Stimulated activated CD8-positive, alpha-beta memory T cell treated with anti-CD3 and anti-CD28 coated beads, Interleukin-15, amount 100 ng/mL, for 24 hours (primary cell): ENCODE results near the gene EIF2A.
A peak's percentile ranks its signal among the peaks of the same experiment; 100 is the strongest.
"Not testable (repeated sequence)": the region's sequence is repeated elsewhere in the genome, so short reads cannot be mapped to it uniquely, and the experiment has no call there.

Source experiments
- DNase-seq: peaks from one replicate; pipeline ENCODE4 v3.0.0-alpha.2; 2020; ENCODE audit warnings: low read depth

EIF2A gene

GRCh38 chr3:150543531-150543930 is 3.1 kb upstream of the EIF2A start:
- no peak for DNase-seq

DNA sequence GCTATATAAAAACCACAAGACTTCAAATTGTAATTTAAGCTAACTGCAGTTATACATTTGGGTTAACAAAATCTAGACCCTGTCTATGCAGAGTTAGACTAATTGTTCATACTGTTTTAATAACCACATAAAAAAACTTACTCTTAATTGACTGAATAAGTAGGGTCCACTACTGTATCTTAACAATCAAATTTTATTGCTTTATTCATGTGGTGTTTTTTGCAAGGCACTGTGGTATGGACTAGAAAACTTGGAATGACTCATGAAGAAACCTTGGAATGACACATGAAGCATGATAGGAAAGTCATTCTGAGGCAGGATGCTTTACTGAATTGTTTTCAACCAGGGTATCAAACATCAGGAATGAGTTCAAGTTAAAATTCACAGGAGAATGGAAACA is 2.5 kb upstream of the EIF2A start:
- no peak for DNase-seq

DNA sequence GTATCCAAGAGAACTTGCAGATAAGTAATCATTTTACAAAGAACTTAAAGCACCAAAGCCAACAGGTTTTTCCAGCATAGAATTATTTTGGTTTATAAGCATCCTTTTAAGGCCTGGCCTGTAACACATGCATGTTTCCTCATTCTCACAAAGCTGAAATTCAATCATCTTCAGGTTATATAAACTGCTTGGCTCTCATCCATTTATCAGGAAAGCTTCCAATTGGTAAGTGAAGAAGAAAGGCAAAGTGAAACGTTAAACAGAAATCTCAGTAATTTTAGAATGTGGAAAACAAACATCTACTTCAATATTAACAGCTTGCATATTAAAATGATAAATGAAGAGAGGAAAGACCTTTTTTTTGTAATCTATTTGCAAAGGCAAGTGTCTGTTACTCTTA is 1.9 kb upstream of the EIF2A start:
- no peak for DNase-seq

DNA sequence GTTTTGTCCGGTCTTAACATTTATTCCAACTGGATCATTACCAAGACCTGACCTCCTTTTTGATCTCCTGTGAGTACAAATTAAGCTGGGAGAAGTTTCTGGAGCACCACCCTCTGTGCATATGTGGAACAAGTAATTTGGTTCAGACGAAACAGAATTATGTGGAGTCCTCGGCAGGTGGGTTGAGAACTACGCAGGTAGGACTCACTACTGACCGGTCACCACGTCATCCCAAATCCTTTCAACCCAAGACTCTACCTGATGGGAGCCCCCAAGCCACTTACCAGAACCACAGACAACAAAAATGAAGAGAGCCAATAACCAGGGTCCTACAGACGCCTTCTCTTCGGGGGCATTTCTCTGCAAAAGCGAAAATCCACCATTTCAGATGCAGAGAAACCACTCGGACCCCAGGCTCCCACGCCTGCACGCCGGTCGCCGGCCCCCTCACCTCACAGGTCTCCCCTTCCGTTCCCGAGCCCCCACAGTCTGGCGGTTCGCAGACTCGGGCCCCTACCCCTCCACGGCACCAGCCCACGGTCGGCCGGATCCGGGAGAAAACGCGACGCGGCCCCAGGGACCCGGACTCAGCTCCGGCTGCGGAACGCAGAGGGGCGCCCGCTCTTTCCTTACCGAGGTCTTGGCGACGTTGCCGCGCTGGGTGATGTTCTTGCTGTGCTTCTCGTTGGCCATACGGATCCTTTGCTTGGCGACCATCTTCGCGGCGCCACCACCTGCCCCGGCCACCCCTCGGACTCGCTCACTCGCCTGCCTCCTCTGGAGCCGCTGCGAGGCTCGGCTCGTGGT is 965 bp upstream of the EIF2A start:
- peak; percentile 12 for DNase-seq

- no peak for DNase-seq
Observed at GRCh38 chr3:150547045-150547741, 606 bp downstream of the EIF2A start.

GRCh38 chr3:150555859-150556436 is 9.4 kb downstream of the EIF2A start:
- DNase-seq: no peak

- DNase-seq: no peak
Observed at GRCh38 chr3:150556792-150557191, 10.2 kb downstream of the EIF2A start.

DNA sequence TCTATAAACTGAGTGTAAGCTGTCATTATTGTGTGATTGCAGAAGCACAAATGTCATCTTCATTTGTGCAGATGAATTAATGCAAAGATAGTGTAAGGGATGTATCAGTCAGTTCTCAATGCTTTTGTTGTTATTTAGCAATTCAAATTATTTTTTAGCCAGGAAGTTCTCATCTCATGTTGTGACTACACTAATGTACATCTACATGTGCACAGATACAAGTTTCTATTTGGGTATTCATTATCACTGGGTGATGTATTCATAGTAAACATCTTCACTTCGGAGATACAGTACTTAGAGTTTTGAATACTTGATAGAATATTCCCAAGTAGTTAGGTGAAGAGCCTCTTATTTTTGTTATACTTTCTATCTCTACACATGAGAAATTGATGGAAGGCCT is 11.1 kb downstream of the EIF2A start:
- DNase-seq: no peak

GRCh38 chr3:150564243-150564642 is 17.7 kb downstream of the EIF2A start:
- DNase-seq: no peak

DNA sequence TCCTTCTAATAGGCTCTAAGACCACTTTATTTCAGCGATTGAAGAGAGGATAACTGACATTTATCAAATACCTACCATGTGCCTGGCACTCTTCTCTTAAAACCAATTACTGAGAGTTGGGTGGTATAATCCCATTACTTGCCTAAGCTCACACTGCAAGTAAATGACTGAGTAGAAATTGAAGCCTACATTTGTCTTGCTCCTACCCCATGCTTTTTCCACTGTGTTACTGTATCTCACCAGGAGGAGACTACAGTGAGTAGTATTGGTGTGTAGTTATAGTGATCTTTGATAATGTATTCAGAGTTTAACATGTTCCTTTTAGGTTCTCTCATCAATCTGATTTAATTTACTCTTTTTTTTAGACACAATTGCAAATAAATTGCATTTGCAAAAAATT is 20.7 kb downstream of the EIF2A start:
- DNase-seq: no peak

GRCh38 chr3:150577855-150578254 is 31.3 kb downstream of the EIF2A start:
- DNase-seq: no peak

DNA sequence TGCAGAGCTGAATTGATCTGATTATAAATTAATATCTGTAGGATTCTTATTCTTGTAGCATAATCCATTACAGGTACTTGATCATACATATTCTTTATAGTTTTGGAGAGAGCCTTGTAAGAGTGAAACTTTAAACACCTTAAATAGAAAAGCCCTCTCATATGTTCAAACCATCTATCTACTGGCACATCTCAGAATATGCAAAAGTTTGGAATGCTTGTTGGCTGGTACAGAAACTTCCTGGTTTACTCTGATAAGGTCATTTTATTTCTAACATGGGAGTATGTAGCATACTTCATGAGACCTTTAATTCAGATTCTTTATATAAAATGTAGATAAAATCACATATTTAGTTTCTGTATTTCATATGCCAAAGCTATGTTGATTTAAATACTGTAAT is 34.6 kb downstream of the EIF2A start:
- no peak for DNase-seq

GRCh38 chr3:150582620-150583019 is 36.0 kb downstream of the EIF2A start:
- DNase-seq: no peak

GRCh38 chr3:150583028-150583427 is 36.4 kb downstream of the EIF2A start:
- DNase-seq: no peak

DNA sequence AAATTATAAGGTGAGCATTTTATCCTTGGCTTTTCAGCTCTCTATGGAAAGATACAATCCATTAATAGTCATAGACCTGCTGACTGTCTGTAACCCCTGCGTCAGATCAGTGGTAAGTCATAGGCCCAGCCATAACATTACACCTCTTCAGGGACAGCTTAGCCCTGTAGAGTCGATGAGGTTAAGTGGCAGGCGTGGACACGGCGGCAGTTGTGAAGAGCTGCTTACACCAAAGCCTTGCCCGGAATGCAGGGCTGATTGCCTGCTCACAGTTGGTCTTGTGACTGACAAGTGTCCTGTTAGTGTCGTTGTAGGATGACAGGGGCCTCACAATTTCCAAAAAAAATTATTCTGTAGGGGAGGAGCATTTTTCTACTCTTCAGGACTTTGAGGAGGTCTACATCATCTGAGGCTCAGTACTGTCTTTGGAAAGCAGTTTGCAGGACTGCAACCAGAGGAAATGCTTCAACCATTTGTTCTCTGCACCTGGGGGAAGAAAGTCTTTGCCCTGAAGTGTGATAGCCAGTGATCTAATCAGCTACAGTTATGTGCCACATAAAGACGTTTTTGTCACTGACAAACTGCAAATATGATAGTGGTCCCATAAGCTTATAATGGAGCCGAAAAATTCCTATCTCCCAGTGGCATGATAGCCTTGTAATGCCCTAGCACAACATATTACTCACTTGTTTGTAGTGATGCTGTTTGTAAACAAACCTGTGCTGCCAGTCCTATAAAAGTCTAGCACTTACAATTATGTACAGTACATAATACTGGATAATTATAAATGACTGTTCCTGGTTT is 41.6 kb downstream of the EIF2A start:
- DNase-seq: no peak

DNA sequence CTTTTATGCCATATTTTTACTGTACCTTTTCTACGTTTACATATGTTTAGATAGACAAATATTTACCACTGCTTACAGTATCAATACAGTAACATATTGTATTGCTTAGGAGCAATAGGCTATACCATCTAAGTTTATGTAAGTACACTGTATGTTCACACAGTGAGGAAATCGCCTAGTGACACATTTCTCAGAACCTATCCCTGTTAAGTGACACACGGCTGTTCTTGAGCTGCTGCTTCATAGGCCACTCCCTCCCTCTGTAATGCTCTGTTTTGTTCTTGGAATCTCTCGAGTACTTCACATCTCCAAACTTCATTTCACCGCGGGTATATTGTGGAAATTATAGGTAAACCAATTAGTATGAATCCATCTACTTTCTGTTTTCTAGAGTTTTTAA is 43.2 kb downstream of the EIF2A start:
- DNase-seq: no peak

DNA sequence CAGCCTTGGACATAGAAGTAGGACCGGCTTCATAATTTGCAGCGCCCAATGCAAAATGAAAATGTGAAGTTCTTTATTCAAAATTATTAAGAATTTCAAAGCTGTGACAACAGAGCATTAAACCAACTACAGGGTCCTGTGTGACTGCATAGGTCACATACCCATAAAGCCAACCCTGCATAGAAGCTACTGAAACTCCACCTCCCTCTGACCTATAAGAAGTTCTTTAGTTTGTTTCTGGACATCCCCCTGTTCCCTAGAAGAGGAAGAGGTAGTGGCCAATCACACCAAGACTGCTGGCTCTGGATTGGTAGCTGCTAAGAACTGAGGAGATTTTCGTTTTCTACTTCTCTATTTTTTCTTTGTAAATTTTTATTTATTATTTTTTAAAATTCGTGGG is 47.6 kb downstream of the EIF2A start:
- no peak for DNase-seq

- no peak for DNase-seq
Observed at GRCh38 chr3:150597646-150598045, 51.1 kb downstream of the EIF2A start.

GRCh38 chr3:150599611-150600297 is 53.2 kb downstream of the EIF2A start:
- no peak for DNase-seq

GRCh38 chr3:150600647-150601530 is 54.3 kb downstream of the EIF2A start:
- DNase-seq: not testable (repeated sequence)
